ENCODE results near the gene CCSER1.

DNA sequence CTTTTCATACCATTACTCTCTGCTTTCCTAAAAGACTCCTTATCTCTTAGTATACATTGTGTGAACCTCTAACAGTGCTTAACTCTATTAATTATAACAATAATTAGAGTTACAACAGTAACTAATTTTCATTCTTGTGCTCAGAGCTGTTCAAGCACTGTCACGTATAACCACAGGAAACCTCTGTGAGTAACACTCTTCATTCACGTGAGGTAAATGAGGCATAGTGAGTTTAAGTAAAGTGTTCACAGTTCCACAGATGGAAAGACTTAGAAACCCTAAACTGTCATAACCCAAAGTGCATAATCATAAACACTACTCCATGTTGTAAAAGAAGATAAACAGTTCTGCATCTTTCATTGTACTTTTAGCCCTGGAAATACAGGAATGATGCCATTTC is 222.4 kb downstream of the CCSER1 start:
- TF ChIP-seq, protein P1, sequence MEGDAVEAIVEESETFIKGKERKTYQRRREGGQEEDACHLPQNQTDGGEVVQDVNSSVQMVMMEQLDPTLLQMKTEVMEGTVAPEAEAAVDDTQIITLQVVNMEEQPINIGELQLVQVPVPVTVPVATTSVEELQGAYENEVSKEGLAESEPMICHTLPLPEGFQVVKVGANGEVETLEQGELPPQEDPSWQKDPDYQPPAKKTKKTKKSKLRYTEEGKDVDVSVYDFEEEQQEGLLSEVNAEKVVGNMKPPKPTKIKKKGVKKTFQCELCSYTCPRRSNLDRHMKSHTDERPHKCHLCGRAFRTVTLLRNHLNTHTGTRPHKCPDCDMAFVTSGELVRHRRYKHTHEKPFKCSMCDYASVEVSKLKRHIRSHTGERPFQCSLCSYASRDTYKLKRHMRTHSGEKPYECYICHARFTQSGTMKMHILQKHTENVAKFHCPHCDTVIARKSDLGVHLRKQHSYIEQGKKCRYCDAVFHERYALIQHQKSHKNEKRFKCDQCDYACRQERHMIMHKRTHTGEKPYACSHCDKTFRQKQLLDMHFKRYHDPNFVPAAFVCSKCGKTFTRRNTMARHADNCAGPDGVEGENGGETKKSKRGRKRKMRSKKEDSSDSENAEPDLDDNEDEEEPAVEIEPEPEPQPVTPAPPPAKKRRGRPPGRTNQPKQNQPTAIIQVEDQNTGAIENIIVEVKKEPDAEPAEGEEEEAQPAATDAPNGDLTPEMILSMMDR (conservative IDR thresholded peaks at IDR 0.05 in 1 of 2, IDR thresholded peaks at IDR 0.05 in 1 of 2; ENCODE audit: extremely low read depth in 1 of 2, insufficient read depth in 1 of 2, low read depth in 1 of 2, low read length in 2 of 2): no peak
- no peak for TF ChIP-seq EZH2 (IDR thresholded peaks at IDR 0.05; ENCODE audit: borderline replicate concordance, low read length)

Measured in mammary epithelial cell (primary cell).